RWPE1 (cell line): ENCODE results near the gene DGKI.

Source experiments
- CTCF ChIA-PET: fragments of 350-600 bp; sonication (Branson Sonifier 250); formaldehyde crosslinking; extraction: SDS; loops from one replicate; lab custom pipeline; 2021; lab: Yijun Ruan, JAX
- POLR2A ChIA-PET: fragments of 400-600 bp; formaldehyde crosslinking; extraction: SDS; loops from one replicate; lab custom pipeline; 2020; ENCODE audit warnings: antibody characterized with exemption; ENCODE audit not compliant: low non-redundant PET; lab: Yijun Ruan, JAX
- DNase-seq: peaks from one replicate; pipeline ENCODE4 v3.0.0; 2012; ENCODE audit warnings: low spot score
- H3K27ac ChIP-seq: fragments of 450-650 bp; 2 replicates; pipeline ENCODE4 v1.5.1; 2017
- TF ChIP-seq, protein P1 (sequence below): fragments of 450-650 bp; conservative IDR thresholded peaks from 2 replicates; pipeline ENCODE4 v1.5.1; 2017; ENCODE audit warnings: low read depth, mild to moderate bottlenecking

The DGKI gene

DNA sequence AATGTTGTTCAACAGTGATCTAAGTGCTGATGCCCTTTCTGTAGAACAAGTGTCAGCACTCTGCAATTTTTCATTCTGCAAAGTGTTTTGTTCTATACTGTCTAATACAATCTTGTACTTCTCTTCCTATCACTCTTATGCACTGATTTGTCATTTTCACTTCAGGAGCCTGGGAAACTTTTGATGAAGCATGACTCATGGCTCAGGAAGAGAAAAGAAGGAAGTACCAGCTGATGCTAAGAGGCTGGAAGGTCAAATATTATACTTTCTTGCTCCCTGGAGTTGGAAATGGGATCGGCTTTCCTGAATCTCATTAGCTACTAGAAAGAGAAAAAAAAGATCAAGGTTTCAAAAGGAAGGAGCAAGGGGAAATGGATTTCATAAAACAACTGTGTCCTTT is 45.8 kb downstream of the DGKI start:
- CTCF ChIA-PET = no interaction called here
- peak; percentile 4 for DNase-seq
- H3K27ac ChIP-seq = no peak overlapping the region
- TF ChIP-seq, protein P1, sequence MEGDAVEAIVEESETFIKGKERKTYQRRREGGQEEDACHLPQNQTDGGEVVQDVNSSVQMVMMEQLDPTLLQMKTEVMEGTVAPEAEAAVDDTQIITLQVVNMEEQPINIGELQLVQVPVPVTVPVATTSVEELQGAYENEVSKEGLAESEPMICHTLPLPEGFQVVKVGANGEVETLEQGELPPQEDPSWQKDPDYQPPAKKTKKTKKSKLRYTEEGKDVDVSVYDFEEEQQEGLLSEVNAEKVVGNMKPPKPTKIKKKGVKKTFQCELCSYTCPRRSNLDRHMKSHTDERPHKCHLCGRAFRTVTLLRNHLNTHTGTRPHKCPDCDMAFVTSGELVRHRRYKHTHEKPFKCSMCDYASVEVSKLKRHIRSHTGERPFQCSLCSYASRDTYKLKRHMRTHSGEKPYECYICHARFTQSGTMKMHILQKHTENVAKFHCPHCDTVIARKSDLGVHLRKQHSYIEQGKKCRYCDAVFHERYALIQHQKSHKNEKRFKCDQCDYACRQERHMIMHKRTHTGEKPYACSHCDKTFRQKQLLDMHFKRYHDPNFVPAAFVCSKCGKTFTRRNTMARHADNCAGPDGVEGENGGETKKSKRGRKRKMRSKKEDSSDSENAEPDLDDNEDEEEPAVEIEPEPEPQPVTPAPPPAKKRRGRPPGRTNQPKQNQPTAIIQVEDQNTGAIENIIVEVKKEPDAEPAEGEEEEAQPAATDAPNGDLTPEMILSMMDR = no peak
- POLR2A ChIA-PET = no interaction called here

DNA sequence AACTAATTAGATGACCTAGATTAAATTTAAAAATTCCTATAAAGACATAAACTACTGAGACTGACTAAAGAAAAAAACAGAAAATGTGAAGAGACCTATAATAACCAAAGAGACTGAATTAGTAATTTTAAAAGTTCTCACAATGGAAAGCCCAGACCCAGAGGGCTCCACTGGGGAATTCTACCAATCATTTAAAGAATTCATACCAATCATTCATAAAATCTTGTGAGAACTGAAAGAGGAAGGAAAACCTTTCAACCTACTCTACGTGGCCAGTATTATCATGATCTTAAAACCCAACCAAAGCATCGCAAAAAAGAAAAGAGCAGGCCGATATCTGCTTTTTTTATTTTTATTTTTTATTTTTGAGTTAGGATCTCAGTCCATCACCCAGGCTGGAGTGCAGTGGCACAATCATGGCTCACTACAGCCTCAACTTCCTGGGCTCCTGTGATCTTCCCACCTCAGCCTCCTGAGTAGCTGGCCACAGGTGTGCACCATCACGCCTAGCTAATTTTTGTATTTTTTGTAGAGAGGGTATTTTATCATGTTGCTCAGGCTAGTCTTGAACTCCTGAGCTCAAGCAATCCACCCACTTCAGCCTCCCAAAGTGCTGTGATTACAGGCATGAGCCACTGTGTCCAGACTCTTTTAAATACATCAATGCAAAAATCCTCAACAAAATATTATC is 48.6 kb downstream of the DGKI start:
- TF ChIP-seq, protein P1 = no peak
- ChIA-PET CTCF (no interaction called here), POLR2A (no interaction called here)
- H3K27ac ChIP-seq = no peak overlapping the region
- no peak for DNase-seq

DNA sequence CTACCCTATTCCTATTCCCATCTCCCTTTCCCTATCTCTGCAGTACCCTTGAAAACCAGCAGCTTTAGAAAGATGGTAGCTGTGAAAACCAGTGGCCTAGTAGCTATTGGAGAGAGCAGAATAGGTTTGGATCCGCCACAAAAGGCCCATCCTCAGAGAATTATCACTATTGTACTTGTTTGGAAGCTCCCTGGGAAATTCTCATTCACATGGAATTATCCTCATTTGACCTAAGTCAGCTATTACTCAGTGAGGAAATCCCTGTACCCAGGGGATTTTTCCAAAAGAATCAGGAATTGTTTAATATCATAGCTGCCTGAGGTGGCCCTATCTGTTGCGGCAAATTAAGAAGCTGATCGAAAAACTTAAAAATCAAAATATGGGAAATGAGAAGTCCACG is 51.6 kb downstream of the DGKI start:
- TF ChIP-seq, protein P1 = no peak
- ChIA-PET POLR2A (no interaction called here), CTCF (no interaction called here)
- no peak overlapping the region for H3K27ac ChIP-seq
- DNase-seq = no peak

DNA sequence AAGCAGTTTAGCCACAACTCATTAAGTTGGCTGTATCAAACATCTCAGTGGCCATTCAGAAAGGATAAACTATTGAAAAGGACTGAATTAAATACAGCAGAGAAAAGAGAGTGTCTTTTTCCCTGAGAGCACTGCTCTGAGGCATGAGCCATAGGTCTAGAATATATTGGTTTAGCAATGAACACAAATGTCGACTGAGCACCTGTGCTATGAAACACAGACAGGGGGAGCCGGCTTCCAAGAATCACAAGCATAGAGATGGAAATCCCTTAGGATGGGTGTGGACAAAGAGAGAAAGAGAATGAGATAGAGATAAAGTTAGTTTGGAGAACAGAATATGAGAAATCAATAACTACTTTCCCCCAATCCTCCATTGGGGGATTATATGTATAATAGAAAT is 54.8 kb downstream of the DGKI start:
- no peak overlapping the region for H3K27ac ChIP-seq
- DNase-seq = no peak
- CTCF ChIA-PET = no interaction called here
- TF ChIP-seq, protein P1 = no peak
- POLR2A ChIA-PET = no interaction called here

DNA sequence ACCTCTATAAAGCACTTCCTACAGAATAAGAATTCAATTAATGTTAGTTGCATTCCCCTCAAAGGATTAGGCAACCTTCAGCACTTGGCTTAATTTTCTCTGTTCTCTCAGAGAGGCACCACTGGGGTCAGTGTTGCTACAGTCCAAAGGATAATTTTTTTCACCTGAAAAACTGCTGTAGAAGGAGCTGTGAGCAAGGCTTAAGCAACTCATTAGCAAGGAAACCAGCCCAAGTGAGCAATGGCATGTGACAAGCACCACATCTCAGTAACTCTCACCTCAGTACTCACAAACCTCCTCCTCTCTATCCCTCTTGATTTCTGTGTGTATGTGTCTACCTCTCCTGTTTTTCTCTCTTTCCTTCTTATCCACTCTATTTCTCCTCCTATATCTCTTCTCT is 55.9 kb downstream of the DGKI start:
- ChIA-PET POLR2A (no interaction called here), CTCF (no interaction called here)
- no peak overlapping the region for H3K27ac ChIP-seq
- TF ChIP-seq, protein P1 = no peak
- no peak for DNase-seq

DNA sequence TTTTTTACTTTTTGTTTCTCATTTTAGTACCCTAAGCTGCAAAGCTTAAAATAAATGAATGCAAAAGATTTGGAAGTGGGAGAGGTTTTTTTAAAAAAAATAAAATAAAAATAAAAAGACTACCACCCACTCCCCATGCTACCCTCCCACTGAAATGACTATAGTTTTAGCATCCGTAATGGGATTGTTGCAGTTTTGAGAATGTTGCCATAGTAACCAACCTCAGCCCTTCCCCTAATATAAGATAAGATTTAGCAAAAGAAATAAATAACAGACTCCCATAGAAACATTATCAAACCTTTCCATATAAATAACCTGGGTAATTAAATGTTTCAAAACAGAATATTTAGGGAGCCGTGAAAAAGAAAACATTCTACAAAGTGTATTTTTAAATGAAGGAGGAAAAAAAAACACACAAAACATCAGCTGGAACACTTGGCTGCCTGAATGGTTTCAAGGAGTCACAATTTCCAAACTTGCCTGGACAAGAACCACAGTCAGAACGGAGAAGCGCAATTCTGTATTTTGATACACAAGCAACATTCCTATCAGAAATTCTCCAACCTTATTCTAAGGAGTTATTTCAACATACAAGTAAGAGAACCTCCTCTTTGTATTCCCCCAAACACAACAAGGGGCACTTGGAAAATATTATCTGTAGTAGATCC is 57.4 kb downstream of the DGKI start:
- ChIA-PET POLR2A (no interaction called here), CTCF (no interaction called here)
- DNase-seq = no peak
- TF ChIP-seq, protein P1 = no peak
- no peak overlapping the region for H3K27ac ChIP-seq
